Adrenal gland (tissue), 5 donors: ENCODE results near the gene CFAP20.
"Not testable (repeated sequence)": the region's sequence is repeated elsewhere in the genome, so short reads cannot be mapped to it uniquely, and the experiment has no call there.

Experiments used
- CTCF ChIP-seq, 6 experiments: fragments of 450-650 bp in 4 of 6; fragments of 200-600 bp in 2 of 6; sonication (generic) in 1 of 6; IDR thresholded peaks; 1 replicate in 5 of 6; 2 replicates in 1 of 6; pipeline versions ENCODE4 v1.5.1 to v1.8.0; 2016 to 2021; ENCODE audit warnings: antibody characterized with exemption in 6 of 6, mild to moderate bottlenecking in 2 of 6, moderate library complexity in 1 of 6
- POLR2A ChIP-seq, 2 donors: fragments of 450-650 bp; IDR thresholded peaks; one replicate each; pipeline ENCODE4 v1.6.1; 2017; ENCODE audit warnings: antibody characterized with exemption in 2 of 2, mild to moderate bottlenecking in 2 of 2, moderate library complexity in 1 of 2
- donor health status: DM: no; HTN: no; CAD: no.

GRCh38 chr16:58072134-58072533, 57.0 kb downstream of the CFAP20 start:
- not testable (repeated sequence) for TF ChIP-seq CTCF, POLR2A (IDR thresholded peaks at IDR 0.05)
